T-helper 22 cell (primary cell): ENCODE measurements around the gene TSEN34.
"Not testable (repeated sequence)": the region's sequence is repeated elsewhere in the genome, so short reads cannot be mapped to it uniquely, and the experiment has no call there.

Experiments used
- DNase-seq: peaks from one replicate; pipeline ENCODE4 v3.0.0-alpha.2; 2020; ENCODE audit warnings: low read depth

The TSEN34 gene

DNA sequence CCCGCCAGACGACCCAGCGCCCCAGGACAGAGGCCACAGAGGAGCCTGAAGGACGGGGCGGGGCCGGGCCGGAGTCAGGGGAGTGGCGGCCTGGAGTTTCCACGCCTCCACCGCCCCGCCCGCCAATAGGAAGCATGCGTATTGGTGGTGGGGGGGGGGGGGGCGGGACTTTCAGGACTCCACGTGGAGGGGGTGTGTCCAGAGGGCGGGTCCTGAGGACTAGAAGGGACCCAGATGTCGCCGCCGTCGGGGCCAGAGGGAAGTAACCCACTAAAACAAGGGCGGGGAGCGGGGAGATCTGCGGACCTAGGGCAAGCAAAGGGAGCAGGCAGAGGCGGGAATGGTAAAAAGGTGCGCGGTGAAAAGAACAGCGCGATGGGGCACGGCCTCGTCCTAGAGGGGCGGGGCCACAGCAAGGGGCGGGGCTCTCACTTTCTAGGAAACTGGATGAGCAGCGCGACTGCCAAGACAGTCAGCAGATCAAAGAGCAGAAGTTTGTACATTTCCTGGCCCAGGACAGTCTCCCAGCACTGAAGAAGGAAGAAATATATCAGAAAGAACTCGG, 28.8 kb upstream of the TSEN34 start:
- DNase-seq: peak; percentile 68

DNA sequence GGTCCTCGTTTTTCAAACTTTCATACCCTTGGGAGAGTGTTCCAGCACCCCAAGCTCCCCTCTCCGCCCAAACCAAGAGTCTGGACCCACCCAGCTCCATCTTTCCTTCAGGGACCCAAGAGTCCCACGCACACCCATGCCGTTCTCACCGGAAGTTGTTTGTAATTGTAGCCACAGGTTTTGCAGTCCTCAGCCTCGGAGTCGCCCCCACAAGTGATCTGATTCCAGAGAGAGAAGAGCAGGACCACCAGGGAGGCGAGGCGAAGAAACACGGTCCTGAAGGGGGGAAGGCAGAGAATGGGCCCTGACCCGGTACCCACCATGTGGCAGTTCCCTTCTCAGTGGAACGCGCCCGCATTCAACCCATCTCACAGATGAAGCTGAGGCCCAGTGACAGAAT, 28.2 kb upstream of the TSEN34 start:
- no peak for DNase-seq

DNA sequence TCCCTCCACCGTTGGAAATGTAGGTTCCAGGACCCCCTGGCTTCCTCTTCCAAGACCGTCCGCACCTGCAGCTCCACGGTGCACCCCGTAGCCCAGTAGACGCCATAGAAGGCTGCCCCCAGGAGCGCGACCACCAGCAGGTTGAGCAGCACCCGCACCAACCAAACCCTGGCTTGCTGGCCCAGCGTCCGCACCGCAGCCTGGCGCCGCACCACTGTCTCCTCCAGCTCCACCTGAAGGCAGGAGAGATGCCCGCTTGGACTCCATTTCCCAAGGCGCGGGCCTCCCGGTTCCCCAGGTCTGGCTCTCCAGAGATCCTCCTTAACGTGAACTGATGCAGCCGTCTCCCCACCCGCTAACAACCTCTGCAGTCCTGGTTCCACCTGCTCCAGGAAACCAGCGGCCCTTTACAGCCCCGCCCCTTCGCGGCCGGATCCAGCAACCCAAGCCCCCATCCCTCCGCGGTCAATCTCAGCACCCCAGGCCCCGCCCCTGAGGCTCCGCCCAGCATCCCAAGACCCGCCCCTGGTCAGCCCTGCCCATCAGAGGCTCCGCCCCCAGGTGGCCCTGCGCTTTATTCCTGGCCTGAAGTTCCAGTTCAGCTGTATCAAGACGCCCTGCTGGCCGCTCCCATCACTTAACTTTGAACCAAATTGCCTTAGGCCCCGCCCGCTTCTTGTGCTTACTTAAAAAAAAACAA, 26.6 kb upstream of the TSEN34 start:
- DNase-seq: peak; percentile 56

DNA sequence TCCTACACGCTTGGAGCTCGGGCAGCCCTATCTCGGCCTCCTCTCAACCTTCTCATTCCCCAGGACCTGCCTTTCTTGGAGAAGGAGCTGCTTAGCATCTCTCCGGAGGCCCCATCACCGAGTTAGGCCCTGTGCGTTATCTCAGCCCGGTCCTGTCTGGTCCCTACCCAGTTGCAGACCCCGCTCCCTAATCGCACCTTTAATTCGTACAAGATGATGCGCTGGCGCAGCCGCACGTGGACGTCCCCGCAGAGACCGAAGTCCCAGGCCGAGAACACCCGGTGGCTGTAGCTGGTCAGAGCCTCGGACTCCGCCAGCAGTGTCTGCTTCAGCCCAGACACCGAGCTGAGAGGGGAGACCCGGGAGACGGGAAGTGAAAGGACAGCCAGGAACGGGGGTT, 25.9 kb upstream of the TSEN34 start:
- no peak for DNase-seq

DNA sequence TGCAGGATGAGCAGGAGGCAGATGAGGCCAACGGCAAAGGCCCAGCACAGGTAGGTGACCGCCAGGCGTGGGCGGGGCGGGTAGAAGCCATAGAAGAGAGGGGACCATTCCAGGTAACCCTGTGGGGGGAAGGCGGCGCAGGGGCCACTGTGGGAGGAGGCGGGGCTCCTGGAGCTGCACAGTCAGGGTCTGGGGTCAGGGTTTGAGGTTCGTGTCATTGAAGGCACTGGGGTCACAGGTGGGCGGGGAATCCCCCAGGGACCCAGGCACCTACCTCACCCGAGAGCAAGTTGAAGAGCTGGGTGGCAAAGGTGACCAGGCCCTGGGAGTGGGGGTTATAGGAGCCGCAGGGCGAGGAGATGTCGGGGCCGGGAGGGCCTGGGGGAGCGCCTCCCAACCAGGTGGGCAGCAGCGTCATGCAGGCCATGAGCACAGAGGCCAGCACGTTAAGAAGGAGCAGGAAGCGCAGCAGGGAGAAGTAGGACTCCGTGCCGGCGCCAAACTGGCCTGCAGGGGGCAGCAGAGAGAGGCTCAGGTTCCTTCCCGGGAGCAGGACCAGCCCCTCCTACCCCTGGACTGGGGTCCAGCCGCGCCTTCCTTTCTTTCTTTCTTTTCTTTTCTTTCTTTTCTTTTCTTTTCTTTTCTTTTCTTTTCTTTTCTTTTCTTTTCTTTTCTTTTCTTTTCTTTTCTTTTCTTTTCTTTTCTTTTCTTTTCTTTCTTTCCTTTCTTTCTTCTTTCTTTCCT, 22.8 kb upstream of the TSEN34 start:
- peak; percentile 64 for DNase-seq

DNA sequence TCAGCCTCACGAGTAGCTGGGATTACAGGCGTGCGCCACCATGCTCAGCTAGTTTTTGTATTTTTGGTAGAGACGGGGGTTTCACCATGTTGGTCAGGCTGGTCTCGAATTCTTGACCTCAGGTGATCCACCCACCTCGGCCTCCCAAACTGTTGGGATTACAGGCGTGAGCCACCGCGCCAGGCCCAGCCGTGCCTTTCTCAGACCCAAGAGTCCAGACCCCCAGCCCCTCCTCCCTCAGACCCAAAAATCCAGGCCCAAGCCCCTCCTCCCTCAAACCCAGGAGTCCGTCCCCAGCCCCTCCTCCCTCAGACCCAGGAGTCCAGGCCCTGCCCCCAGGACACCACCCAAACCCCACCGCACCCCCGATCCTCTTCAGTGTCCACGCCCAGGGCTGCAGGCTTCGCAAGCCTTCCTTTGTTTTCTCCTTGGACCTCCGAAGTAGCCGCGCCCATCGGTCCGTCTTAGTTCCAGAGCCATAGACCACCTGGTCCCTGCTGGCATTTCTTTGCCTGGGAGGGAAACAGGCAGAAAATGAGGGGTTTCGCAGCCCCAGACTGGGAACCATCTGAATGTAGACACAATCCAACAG, 21.9 kb upstream of the TSEN34 start:
- DNase-seq: no peak

DNA sequence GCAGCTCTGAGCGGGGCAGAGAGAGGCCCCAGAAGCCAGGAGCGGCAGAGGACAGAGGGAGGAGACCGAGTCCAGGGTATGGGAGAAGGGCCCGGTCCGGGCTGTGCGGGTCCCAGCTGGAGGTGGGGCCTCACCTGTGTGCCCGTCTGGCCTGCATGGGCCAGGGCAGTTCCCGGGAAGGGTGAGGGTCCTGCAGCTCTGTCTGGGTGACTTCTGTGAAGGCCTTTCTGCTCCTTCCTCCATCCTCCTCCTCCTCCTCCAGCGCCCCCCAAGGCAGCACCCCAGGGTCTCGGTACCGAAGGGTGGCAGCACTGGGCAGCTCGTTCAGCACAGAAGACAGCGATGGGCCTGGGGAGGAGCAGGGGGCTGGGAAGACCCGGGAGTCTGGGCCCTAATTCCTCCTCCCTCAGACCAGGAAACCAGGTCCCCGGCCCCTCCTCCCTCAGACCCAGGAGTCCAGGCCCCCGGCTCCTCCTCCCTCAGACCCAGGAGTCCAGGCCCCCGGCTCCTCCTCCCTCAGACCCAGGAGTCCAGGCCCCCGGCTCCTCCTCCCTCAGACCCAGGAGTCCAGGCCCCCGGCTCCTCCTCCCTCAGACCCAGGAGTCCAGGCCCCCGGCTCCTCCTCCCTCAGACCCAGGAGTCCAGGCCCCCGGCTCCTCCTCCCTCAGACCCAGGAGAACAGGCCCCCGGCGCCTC, 19.2 kb upstream of the TSEN34 start:
- DNase-seq: not testable (repeated sequence)

DNA sequence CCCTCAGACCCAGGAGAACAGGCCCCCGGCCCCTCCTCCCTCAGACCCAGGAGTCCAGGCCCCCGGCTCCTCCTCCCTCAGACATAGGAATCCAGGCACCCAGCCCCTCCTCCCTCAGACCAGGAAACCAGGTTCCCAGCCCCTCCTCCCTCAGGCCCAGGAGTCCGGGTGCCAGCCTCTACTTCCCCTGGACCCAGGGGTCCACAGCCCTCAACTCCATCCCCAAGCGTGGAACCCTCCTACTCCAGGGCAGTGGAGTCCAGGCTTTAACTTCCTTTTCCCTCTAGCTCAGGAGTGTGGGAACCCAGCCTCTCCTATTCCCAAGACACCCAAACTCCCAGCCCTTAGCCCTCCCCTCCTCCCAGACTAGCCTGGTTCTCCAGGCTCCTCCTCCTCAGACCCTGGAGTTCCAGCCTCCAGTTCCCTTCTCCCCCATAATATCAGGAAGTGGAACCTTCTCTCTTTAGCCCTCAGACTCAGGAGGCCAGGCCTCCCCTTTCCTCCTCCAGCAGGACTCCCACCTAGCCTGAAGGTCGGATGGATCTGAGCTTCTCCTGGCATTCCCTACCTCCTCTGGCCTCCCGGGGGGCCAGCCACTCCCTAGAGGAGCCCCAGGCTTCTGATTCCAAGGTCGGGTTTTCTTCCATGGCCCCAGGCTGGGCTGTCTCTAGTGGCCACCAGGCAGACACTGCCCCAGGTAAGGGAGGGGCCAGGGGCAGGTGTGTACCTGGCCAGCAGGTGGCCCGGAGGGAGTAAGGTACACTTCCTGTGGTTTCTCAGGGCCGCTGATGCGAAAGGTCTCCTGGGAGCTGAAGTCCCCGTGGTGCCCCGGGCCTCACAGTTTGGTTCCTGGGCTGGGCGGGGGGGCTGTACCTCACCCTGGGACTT, 18.4 kb upstream of the TSEN34 start, which contains the start of gene TMC4:
Gene TMC4 (minus strand): TSS at position 690 of the 888 bp plus-strand sequence. CDS start 43 bp downstream, at position 647.
- no peak for DNase-seq

DNA sequence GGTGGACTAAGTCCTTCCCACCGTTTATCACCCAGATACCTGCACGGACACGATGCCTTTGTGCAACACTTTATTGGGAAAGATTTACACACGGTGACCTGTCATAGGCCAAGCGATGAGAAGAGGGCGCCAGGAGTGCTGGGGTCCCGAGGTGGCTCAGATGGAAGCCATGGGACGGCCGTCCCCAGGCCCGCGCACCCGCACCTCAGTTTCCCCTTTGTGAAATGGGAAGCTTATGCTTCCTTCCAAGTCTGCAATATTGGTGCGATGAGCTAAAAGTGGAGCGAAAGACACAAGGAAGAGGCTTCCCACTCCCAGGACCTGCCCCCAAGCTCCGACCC, 17.8 kb upstream of the TSEN34 start:
- DNase-seq: no peak

DNA sequence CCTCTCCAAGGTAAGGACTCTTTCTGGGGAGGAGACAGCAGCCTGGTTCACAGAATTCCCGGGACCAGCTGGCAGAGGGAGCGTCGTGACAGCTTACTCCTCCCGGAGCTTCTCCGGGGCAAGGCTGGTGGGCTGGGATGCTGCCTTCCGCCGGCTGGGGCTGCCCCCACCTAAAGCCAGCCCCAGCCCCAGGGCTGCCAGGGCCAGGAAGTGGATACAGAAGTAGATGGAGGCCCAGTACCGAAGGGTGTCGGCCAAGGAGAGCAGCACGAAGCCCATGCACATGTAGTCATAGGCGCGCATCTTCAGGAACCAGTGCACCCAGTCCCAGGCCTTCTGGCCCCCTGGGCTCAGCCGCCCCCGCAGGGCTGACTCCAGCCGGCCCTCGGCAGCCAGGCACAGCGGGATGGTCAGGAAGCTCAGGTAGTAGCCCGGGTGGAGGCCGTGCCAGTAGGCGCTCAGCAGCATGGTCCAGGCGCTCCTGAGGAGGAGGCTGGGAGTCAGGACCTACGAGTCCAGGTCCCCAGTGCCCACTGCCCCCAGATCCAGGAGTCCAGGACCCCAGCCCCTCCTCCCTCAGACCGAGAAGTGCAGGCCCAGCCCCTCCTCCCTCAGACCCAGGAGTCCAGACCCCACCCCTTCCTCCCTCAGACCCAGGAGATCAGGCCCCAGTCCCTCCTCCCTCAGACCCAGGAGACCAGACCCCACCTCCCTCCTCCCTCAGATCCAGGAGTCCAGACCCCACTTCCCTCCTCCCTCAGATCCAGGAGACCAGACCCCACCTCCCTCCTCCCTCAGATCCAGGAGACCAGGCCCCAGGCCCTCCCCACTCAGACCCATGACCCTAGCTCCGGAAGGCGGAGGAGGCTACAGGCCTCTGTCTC, 16.9 kb upstream of the TSEN34 start:
- DNase-seq: no peak

DNA sequence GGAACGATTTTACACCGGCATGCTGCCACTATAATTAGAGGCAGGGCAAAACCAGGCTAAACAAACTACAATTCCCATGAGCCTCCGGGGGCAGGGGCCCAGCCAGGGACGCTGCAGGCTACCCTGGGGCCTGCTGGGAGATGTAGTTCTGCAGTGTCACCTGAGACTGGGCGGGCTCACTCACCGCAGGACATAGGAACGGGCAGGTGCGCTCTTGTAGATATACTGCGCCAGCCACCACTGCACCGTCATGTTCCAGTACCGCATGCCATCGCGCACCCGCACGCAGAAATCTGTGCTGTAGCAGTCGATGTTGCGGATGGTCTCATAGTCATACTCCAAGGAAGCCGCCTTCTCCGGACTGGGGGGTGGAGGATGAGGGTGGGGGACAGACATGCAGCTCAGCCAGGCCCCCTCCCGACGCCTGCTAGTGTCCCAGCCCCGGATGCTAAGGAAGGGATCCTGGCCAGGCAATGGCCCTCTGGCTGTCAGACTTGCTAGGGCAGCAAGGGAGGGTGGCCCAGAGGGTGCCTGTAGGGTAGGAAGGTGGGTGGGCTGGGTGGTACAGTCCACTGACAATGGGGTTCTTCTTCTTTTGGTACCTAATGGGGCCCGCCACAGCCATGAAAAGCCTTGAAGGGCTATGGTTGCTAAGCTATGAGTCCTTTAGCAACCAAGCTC, 12.4 kb upstream of the TSEN34 start:
- no peak for DNase-seq

DNA sequence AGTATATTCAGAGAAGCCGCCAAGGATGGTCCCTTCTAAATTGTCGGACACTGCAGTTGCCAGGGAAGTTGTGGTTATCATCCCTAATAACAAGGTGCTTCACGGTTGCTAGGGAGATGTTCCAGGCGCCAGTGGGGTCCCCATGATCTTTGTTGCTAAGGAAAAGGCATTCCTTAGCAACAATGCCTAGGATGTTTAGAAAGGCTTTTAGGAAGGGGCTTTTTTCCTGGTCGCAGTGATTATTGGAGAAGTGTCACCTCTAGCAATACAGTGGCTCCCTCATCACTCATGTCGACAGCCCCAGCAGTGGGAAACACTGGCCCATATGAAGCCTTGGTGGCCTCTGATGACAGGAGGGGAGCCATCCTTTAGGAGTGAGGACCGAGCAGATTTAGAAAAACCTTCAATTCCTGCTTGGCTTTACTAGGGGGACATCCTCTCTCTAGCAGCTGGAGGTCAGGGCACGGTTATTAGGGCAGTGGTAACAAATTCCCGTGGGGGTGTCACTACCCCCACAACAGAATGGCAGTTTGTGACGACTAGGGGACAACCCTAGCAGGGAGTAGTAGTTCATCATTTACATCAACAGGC, 11.8 kb upstream of the TSEN34 start:
- no peak for DNase-seq

DNA sequence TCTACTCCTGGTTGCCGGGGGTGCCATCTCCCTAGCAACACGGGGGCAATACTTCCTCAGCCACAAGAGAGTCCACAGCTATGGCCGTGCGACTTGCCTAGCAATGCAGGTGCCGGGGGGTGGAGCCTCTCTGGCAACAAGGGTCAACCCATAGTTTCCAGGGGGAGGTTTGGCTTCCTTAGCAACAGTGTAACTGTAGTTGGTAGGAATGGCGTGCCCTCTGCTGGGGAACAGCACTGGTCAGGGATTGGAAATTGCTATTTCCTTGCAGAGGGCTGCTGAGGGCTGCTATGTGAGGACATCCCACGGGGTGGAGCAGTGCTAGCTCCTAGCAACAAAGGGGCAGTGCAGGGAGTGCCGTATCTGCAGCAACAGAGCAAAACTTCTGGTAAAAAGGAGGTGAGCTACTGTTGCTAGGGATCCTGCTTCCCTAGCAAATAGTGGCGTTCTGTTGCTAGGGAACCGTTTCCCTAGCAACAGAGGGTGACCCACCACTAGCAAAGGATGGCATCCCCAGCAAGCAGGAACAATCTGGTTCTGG, 11.1 kb upstream of the TSEN34 start:
- DNase-seq: no peak

DNA sequence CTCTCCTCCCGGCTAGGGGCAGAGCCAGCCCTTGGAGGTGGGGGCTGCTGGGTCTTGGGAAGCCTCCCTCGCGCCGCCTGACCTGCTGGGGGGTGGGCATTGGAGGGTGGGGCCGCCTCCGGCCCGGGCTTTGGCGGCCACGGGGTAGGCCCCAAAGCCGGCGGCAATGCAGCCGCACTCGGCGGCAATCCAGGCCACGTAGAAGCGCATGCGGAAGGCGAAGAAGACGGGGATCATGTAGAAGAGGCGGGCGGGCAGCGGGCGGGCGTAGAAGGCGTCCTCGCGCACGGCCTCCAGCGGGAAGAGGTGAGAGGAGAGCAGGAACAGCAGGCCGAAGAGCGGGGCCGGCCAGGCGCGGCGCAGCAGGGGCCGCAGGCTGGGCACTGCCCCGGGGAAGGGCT, 10.4 kb upstream of the TSEN34 start:
- no peak for DNase-seq

DNA sequence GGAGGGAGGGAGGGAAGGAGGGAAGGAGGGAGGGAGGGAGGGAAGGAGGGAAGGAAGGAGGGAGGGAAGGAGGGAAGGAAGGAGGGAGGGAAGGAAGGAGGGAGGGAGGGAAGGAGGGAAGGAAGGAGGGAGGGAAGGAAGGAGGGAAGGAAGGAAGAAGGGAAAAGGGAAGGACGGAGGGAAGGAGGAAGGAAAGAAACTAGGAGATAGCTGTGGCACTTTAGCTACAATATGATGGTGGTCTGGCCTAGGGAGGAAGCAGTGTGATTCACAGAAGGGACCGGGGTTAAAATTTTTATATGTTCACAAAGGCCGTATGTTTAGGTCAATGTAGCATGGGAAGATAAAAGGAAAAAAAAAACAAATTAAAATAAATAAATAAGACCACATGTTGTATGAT, 9.2 kb upstream of the TSEN34 start:
- DNase-seq: not testable (repeated sequence)

DNA sequence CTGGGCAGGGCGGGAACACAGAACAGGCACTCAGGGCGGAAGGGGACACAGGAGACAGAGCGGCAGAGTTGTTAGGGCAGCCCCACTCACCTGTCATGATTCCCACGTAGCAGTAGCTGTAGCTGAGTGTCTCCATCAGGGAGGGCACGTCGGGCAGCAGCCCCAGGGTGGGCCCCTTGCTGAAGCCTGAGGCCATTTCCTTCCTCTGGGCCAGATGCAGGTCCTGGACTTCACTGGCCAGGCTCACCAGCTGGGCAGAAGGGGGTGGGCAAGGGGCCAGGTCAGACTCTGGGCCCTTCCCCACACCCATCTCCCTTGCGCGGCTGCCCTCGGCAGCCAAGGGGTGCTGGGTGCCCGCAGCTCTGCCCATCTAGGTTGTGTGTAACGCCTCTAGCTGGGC, 7.7 kb upstream of the TSEN34 start:
- DNase-seq: no peak

DNA sequence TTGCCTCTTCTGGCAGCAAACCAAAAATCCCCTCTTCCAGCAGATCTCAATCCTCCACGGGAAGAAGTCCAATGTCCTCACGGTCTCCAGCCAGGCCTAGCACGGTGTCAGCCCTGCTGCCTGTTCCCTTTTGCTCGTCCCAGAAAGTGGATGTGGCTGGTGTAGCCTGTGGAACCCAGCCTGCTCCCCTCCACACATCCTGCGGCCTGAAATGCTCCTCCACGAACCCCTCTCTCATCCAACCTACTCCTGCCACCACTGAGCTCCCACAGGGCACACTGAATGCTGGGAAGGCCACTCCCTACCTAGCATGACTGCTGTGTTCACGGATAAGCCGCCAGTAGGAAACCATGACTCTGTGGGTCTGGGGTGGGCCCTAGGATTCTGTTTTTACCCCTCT, 4.8 kb upstream of the TSEN34 start:
- no peak for DNase-seq

DNA sequence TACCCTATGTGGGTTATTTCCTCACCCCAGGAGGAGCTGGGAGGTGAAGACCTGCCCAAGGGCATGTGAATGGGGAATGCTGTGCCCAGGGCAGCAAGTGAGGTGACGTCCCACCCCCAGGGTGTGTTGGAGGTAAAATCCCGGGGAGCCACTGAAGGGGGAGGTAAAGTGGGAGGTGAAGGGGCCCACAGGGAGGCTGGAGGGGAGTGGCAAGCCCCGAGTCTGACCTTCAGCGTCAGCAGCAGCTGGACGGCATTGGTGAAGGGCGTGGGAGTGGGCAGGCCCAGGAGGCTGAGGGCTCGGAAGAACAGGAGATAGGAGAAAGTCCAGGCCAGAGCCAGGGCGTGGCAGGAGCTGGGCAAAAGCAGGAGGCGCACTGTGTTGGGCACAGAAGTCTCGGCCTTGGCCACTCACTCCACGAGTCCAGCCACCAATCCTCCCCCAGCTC, 4.2 kb upstream of the TSEN34 start:
- DNase-seq: no peak
